GM19452 (cell line): ENCODE data around the gene TRPM2.

Experiments used
- ATAC-seq: cut with Tn5 transposase; IDR thresholded peaks from one replicate; pipeline ENCODE4 v1.9.1; 2021; ENCODE audit not compliant: unreplicated experiment

The TRPM2 gene

DNA sequence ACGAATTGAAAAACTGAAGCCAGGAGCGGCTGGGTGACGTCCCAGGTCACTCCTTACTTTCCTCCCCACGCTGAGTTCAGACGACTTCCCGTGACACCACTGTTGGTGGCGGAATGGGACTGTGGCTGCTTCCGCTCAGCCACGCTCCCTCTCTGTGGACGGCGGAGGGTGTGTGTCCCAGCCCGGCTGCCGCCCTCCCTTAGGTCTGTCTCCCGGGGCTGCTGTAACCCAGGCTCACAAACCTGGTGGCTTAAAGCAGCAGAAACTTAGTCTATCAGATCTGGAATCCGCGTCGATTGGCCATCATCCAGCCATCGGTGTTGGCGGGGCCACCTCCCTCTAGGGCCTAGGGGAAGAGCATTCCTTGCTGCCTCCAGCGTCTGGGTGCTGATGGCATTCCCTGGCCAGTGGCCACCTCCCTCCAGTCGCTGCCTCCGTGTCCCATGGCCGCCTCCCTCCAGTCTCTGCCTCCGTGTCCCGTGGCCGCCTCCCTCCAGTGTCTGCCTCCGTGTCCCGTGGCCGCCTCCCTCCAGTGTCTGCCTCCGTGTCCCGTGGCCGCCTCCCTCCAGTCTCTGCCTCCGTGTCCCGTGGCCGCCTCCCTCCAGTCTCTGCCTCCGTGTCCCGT lies 17.5 kb downstream of the TRPM2 start:
- ATAC-seq = no peak

- ATAC-seq = no peak
Measured at GRCh38 chr21:44371596-44371995, 18.2 kb downstream of the TRPM2 start.

DNA sequence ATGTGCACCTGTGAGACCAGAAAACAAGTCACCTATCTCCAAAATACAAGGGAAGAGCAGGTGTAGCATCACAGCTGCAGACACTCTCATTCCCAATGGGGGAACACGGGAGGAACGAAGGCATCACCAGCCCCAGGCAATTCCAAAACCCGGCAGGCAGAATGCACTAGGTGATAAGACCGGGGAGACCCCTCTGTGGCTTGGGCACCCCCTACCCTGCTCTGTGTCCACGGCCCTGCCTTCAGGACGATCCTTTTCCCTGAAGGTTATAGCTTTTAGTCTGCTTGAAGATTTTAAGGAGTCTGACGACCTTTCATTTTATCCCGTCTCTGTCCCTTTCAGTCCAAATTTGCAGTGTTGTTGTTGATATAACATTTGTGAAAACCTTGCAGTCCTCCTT lies 19.2 kb downstream of the TRPM2 start:
- ATAC-seq = no peak

DNA sequence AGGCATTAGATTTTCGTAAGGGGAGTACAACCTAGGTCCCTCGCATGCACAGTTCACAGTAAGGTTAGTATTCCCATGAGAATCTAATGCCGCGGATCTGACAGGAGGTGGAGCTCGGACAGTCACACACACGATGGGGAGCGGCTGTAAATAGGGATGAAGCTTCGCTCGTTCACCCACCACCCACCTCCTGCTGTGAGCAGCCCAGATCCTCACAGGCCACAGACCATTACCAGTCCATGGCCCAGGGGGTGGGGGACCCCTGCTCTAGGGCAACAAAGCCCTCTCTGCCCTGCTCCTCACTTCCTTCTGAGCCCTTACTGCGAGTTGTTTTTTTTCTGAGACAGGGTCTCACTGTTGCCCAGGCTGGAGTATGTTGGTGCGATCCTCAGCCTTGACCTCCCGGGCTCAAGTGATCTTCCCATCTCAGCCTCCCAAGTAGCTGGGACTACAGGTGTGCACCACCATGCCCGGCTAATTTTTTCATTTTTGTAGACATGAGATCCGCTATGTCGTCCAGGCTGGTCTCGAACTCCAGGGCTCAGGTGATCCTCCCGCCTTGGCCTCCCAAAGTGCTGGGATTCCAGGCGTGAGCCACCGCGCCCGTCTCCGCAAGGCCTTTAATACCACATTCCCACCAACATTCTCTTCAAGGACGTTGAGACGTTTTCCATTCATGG lies 21.3 kb downstream of the TRPM2 start:
- no peak for ATAC-seq

- no peak for ATAC-seq
Measured at GRCh38 chr21:44375281-44375651, 21.8 kb downstream of the TRPM2 start.

DNA sequence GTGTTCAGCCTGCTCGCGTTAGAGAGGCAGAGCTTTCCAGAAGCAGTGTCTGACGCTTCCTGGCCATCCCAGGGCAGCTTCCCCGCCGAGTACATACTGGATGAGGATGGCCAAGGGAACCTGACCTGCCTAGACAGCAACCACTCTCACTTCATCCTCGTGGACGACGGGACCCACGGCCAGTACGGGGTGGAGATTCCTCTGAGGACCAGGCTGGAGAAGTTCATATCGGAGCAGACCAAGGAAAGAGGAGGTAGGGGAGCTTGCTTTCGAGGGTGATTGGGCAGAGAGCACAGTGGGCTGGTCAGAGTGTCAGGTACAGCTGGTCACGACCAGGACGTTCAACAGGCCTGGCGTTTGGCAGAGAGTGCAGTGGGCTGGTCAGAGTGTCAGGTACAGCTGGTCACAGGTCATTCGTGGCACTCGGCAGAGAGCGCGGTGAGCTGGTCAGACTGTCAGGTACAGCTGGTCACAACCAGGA lies 22.4 kb downstream of the TRPM2 start:
- ATAC-seq = no peak

- no peak for ATAC-seq
Measured at GRCh38 chr21:44376606-44377005, 23.2 kb downstream of the TRPM2 start.

- no peak for ATAC-seq
Measured at GRCh38 chr21:44377201-44377921, 23.9 kb downstream of the TRPM2 start.

DNA sequence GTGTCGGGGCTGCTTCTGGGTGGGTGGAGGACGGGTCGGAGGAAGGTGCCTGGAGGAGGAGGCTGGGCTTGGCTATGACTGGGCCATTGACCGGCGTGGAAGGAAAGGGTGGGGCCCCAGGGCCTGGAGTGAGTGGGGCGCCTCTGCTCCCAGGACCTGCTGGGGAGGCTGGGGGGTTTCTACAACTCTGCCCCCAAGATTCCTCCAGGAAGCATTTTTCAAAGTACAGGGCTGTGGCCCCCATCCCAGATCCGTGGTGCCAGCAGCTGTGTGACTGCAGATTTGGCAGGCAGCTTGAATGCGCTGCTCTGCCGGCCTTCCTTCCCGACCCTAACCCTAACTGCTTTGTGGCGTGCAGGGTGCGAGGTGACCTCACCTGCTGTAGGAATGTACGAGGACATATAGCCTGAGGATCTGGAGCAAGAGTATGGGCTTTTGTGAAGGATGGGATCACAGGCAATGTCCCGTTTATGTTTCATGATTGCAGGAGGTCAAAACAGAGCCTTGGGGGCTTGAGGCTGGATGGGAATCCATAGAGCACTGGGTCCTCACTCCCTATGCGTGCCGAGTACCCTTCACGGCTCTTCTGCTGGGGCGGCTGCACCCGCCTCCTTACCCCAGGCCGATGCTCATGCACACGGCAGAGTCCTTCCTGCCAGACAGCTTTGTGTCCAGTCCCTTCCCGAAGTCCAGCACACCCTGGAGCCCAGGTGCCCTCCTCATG lies 24.7 kb downstream of the TRPM2 start:
- ATAC-seq = no peak

- ATAC-seq = no peak
Measured at GRCh38 chr21:44378646-44379514, 25.5 kb downstream of the TRPM2 start.

DNA sequence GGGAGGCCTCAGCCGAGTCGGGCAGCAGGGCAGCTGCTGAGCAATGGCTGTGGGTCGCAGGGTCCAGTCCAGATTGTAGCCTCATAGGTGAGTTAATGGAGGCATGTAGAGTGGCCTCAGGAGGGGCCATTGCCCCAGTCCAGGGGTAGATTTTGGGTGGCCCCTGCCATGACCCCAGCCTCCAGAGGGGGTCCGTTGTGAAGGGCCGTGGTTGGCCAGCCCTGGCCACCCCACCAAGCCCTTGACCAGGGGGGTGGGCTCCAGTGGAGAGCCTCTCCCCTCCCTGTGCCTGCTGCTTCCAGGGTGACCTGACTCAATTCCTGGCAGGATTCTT lies 26.1 kb downstream of the TRPM2 start:
- no peak for ATAC-seq

DNA sequence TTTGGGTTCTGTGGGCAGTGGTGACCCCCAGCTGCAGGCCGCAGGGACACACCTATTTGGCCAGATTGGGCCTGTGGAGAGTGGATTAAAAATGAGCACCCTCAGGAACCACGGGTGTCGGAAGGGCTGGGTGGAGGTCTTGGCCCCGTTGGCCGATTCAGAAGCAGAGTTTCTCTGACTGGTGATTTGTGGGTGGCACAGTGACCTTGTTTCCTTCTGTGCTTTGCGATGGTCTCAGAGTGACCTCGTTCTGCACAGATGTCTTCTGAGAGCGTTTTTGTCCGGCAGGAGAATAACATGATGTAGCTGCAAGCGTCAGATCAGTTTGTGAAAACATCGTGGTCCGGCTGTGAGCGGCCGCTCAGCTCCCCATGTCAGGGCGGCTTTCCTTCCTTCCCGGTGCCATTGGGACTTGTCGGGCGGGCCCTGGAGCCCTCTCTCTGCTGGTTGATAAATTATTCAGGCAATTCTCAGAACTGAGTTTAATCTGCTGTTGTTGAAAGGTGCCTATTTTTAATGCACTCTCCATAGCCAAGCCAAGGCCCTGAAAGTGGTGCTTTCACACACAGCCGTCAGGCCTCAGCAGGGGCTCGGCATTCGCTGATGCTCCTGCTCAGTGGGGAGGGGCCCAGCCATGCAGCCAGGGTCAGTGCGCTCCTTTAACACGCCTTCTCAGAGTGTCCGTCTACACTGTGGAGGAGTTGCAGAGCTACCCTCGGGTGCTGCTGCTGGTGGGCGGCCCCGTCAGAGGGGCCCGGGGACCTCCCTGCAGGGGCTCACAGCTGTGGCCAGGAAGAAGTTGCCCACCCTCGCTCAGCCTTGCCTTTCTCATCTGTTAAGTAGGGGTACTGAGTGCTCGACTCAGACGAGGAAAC lies 26.8 kb downstream of the TRPM2 start:
- ATAC-seq = no peak

DNA sequence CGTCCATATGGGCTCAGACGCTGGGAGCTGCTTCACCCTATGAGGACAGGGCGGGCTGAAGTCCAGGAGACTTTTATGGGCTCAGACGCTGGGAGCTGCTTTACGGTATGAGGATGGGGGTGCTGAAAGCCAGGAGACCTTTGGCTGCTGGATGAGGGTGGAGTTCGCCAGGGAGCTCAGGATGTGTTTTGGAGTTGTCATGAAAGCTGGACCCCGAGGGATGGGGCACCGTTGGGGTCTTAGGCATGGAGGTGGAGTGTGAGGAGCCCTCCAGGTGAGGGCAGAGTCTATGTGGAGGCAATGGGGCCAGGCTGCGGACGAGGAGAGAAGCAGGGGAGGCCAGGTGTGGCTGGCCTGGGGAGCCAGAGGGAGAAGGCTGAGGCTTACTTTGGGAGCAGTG lies 27.5 kb downstream of the TRPM2 start:
- ATAC-seq = no peak

DNA sequence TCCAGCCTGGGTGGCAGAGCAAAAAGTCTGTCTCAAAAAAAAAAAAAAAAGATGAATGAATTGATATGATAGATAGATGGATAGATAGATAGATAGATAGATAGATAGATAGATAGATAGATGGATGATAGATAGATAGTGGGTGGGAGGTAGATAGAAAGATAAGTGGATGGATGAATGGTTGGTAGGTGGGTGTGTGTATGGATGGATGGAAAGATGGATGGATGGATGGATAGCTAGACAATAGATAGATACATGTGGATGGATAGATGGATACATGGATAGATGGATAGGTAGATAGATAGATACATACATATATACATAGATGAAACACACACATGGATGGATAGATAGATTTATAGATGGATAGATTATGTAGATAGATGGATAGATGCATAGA lies 28.5 kb downstream of the TRPM2 start:
- ATAC-seq = no peak

DNA sequence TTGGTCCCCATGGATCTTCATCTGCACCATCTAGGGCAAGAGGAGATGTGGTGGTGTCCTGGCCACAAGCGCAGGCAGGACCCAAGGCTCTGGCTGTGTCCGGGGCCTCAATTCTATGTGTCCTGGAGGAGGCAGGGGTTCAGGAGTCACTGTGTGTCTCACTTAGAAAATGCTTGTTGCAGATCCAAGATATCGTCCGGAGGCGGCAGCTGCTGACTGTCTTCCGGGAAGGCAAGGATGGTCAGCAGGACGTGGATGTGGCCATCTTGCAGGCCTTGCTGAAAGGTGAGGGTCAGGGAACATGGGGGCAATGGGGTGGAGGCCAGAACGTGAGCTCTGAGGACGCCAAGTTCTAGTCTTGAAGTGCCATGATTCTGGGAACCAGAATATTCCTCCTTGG lies 29.1 kb downstream of the TRPM2 start:
- ATAC-seq = no peak

DNA sequence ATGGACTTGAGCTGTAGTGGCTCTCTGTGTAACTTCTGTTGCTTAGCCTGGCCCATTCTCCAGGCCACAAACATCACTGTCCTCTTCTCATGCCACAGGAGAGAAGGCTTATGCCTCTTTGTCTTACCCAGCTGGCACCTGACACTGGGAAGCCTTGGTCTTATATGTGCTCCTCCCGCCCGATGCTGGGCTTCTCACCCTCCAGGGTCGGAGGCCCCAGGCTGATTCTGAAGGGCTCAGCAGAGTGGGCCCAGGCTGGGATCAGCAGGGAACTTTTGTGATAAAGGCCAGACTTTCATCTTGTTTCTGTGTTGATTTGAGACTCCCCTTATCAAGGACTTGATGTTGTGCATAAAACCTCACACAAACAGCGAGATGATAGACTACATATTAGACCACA lies 29.8 kb downstream of the TRPM2 start:
- no peak for ATAC-seq

GRCh38 chr21:44384968-44385367 lies 31.5 kb downstream of the TRPM2 start:
- ATAC-seq = no peak

DNA sequence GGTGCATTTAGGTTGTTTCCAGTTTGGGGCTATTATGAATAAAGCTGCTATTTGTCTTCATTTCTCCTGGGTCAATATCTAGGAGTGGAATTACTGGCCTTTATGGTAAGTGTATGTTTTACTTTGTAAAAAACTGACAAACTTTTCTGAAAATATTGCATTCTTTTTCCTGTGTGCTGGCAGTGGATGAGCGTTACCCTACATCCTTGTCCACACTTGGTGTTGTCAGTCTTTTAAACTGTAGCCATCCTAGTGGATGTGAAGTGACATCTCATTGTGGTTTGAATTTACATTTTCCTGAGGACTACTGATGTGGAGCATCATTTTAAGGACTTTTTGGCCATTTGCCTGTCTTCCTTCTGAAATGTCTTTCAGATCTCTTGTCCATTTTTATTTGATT lies 35.9 kb downstream of the TRPM2 start:
- no peak for ATAC-seq

- ATAC-seq = no peak
Measured at GRCh38 chr21:44390886-44391285, 37.5 kb downstream of the TRPM2 start.
